Measurements from ENCODE around the gene DNAH2. TPM values are rescaled to one million over a fixed set of nuclear protein-coding genes. Genes with fewer than 3 reads are reported as not detected.

The DNAH2 gene, protein sequence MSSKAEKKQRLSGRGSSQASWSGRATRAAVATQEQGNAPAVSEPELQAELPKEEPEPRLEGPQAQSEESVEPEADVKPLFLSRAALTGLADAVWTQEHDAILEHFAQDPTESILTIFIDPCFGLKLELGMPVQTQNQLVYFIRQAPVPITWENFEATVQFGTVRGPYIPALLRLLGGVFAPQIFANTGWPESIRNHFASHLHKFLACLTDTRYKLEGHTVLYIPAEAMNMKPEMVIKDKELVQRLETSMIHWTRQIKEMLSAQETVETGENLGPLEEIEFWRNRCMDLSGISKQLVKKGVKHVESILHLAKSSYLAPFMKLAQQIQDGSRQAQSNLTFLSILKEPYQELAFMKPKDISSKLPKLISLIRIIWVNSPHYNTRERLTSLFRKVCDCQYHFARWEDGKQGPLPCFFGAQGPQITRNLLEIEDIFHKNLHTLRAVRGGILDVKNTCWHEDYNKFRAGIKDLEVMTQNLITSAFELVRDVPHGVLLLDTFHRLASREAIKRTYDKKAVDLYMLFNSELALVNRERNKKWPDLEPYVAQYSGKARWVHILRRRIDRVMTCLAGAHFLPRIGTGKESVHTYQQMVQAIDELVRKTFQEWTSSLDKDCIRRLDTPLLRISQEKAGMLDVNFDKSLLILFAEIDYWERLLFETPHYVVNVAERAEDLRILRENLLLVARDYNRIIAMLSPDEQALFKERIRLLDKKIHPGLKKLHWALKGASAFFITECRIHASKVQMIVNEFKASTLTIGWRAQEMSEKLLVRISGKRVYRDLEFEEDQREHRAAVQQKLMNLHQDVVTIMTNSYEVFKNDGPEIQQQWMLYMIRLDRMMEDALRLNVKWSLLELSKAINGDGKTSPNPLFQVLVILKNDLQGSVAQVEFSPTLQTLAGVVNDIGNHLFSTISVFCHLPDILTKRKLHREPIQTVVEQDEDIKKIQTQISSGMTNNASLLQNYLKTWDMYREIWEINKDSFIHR (N-terminal part only)
- polyA plus RNA-seq (2013, experiment 1 of 2; ENCODE audit: insufficient read length): 0.07 TPM
- polyA plus RNA-seq (2013, experiment 2 of 2; ENCODE audit: insufficient read length): 0.17 TPM

DNA sequence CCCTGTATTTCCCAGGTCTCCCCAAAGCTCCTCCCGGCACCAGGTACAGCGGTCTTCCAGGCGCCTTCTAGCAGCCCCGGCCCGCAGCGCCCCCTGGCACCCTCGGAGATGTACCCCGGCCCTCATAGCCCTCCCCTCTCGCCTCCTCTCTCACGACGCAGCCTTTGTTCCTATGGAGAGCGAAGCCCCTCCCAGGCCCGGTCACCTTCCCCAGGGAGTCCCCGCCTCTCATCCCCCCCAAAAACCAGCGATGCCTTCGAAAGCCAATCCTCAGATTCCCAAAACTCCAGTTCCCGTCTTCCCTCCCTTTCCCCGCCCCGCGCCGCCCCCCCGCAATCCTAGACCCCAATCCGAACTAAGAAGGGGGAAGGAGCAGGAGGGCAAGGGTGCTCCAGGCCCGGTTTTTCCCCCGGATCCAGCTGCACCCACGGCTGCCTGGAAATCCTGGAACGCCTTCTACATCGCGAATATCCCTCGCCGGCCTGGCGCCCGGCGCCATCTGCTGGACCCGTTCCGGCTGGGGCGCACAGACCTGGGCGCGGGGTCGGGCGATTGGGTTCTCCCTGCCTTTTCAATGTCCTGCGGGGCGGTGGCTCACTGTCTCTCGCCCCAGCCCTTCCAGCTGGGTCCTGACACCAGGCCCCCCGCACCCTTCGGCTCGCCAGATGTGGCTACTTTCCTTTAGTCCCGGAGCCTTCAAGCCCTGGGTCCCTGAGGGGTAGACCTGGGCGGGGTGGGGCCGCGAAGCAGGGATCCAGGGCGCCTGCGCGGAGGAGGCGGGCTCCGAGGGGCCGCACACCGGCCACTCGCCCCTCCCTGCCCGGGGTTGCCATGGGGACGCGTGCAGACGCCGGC, at the start of gene DNAH2:
Gene DNAH2, plus strand, starts transcription at position 844 of the 855 bp plus-strand sequence. CDS start 1,991 bp downstream, outside the sequence.
- DNase-seq: peak; percentile 97

DNA sequence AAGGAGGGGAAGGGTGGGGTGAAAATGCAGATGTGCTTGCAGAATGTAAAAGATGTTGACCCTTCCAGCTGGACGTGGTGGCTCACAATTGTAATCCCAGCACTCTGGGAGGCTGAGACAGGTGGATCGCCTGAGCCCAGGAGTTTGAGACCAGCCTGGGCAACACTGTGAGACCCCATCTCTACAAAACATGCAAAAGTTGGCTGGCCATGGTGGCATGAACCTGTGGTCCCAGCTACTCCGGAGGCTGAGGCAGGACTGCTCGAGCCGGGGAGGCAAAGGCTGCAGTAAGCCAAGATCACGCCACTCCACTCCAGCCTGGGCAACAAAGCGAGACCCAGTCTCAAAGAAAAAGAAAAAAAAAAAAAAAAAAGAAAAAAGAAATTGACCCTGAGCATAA, 49.1 kb upstream of the DNAH2 start:
- no peak for DNase-seq

DNA sequence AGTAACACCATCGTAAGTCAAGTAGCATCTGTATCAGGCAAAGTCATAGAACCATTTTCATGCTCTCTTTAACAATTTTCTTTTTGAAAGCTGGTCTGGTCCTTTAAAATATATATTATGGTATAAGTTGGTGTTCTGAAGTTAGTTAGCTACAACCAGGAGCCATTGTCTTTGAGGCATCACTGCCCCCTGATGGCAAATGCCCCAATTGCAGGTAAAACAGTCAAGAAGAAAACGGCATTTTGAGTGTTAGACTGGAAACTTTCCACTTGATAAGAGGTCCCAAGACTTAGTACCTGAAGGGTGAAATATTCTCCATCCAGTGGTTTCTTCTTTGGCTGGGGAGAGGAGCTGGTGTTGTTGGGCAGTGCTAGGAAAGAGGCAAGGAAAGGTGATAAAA, 44.3 kb upstream of the DNAH2 start:
- DNase-seq: no peak

DNA sequence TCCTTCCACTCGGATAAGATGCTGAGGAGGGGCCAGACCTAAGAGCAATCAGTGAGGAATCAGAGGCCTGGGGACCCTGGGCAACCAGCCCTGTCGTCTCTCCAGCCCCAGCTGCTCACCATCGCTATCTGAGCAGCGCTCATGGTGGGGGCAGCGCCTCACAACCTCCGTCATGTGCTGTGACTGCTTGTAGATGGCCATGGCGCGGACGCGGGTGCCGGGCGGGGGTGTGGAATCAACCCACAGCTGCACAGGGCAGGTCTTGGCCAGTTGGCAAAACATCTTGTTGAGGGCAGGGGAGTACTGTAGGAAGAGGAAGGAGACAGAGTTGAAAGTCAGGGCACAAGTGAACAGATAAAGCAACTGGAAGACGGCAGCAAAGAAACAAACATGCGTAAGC, 42.6 kb upstream of the DNAH2 start:
- no peak for DNase-seq

DNA sequence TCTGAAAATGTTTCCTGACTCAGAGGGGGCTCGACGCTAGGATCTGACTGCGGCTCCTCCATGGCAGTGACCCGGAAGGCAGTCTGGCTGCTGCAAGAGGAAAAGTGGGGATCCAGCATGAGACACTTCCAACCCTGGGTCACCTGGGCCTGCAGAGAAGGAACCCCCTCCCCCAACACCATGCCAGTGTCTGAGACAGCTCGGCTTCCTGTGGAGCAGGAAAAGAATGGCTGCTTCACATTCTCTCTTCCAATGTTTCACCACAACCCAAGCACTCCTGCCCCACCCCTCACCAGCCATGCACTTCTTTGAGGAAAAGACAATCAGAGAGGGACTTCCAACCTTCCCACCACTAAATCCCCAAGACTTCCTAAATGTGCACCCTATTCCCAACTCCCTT, 41.0 kb upstream of the DNAH2 start:
- no peak for DNase-seq

DNA sequence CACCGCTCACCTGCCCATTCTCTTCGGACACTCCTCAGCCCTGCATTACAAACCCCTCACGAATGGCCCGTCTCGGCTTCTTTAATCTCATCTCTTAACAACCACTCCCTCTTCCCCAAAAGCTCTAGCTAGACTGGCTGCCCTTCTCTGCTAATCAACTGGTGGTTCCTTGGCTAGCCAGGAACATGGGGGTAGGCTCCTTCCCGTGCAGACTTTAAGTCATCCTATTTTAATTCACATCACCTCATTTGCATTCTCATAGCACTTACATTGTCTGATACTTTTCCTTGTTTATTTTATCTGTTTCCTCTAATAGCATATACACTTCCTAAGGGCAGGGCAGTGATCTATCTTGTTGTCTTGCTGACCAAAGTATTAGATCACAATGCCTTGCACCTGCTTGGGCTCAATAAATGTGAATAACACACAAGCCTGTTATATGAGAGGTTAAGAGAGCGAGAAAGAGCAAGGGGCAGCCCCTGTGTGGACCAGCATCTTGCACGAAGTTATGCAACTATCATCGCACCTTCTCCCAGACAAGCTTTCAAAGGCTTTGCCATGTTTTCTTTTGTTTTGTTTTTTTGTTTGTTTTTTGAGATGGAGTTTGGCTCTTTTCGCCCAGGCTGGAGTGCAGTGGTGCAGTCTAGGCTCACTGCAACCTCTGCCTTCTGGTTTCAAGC, 40.0 kb upstream of the DNAH2 start:
- no peak for DNase-seq

DNA sequence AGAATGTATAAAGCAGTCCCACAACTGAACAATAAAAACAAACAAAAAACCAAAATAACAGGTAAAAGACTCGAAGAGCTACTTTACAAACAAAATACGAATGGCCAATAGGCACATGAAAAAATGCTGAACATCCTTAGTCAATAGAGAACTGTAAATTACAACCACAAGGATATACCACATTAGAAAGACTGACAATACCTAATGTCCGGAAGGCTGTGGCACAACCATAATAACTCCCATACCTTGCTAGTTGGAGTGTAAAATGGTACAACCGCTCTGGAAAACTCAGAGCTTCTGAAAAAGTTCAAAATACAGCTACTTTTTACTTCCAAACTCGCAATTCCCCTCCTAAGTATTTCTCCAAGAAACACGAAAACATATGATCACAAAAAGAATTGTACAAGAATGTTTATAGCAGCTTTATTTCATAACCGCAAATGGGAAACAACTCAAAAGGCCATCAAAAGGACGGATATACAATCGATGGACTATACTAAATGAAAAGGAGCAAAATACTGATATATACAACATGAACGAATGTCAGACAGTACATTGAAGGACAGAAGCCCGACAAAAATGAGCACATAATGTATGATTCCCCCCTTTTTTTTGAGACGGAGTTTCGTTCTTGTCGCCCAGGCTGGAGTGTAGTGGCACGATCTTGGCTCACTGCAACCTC, 32.6 kb upstream of the DNAH2 start:
- no peak for DNase-seq

DNA sequence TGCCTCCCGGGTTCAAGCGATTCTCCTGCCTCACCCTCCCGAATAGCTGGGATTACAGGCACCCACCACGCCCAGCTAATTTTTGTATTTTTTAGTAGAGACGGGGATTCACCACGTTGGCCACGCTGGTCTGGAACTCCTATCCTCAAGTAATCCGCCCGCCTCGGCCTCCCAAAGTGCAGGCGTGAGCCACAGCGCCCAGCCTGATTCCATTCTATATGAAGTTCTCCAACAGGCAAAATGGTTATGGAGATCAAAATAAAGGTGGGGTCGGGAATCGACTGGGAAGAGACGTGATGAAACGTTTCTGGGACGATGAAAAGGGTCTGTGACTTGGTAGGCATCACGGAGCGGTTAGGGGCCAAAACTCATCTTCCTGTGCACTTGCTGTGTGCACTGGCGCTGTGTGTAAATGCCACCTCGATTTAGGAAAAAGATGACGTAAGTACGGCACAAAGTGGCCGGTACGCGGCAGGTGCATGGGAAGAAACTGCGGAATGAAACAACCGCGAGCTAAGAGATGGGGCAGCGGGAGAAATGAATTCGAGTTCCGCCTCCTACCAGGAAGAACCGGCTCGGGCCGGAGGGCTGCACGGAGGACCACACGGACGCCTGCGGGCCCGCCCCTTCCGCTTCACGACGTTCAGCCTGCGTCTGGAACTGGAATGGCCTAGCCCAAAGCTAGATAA, 31.9 kb upstream of the DNAH2 start:
- DNase-seq: peak; percentile 94

DNA sequence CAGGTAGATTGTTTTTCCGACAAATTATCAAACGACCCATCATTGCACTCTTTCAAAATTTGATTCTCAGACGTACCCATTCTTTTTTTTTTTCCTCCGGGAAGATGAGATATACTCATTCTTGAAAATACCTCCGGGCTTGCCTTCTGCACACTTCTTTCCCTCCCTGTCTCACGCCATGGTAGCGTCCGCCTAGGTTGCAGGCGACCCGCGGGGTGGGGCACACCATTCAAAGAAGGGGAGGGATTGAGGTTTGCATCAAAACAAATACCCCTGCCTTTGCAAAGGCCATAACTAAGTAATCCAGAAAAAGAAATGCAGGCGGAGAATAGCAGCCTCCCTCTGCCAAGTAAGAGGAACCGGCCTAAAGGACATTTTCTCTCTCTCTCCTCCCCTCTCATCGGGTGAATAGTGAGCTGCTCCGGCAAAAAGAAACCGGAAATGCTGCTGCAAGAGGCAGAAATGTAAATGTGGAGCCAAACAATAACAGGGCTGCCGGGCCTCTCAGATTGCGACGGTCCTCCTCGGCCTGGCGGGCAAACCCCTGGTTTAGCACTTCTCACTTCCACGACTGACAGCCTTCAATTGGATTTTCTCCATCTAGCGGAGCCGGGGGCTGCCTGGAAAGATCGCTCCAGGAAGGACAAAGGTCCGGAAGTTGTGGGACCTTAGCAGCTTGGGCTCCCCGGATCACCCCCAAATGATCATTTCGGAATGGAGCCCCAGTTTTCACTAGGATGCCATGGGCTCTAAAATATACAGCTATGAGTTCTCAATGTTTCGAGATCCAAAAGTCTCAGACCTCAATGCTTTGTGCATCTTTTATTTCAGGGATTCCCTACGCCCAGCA, 31.1 kb upstream of the DNAH2 start:
- DNase-seq: peak; percentile 88

DNA sequence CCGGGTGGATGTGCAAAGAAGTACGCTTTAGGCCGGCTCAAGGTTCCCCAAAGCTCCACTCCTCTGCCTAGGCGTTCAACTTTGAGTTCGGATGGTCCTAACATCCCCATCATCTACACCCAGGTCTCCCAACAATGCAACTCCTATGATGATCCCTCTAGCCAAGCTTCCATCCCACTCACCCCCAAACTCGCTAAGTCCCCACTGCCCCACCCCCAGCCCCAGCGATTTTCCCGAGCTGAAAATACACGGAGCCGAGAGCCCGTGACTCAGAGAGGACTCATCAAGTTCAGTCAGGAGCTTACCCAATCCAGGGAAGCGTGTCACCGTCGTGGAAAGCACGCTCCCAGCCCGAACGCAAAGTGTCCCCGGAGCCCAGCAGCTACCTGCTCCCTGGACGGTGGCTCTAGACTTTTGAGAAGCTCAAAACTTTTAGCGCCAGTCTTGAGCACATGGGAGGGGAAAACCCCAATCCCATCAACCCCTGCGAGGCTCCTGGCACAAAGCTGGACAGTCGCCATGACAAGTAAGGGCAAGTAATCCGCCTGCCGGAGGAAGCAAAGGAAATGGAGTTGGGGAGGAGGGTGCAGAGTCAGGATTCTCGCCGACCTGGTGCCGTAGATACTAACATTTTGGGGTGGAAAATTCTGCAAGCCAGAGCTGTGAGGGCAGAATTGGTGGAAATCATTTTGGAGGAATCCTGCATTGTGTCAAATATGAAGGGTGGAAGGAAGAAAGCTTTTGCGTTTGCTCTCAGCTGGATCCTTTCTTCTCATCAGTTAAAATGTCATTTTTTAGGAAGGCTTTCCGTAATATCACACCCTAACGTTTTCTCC, 30.3 kb upstream of the DNAH2 start, which contains the start of gene TP53:
Gene TP53, minus strand, starts transcription at position 419 of the 836 bp plus-strand sequence. CDS start 10,896 bp downstream, outside the sequence.
- peak; percentile 96 for DNase-seq

DNA sequence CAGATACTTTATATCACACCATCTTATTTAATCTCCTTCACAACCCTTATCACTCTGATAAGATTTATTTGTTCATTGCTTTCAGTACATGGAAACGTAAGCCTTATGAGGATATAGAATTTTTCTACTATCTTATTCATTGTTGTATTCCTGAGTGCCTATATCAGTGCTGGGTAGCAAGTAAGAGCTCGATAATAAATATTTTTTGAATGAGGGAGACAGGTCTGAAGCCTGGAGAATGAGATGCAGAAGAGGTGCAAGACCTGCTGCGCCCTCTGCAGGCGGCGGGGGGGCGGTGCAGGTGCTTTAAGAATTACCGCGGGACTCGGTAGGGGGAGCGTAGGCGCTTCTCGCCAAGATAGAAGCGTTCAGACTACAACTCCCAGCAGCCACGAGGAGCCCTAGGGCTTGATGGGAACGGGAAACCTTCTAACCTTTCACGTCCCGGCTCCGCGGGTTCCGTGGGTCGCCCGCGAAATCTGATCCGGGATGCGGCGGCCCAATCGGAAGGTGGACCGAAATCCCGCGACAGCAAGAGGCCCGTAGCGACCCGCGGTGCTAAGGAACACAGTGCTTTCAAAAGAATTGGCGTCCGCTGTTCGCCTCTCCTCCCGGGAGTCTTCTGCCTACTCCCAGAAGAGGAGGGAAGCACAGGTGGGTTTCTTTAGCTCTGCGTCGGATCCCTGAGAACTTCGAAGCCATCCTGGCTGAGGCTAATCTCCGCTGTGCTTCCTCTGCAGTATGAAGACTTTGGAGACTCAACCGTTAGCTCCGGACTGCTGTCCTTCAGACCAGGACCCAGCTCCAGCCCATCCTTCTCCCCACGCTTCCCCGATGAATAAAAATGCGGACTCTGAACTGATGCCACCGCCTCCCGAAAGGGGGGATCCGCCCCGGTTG, 29.4 kb upstream of the DNAH2 start, which contains the start of gene WRAP53:
Gene WRAP53, plus strand, starts transcription at position 570 of the 900 bp plus-strand sequence. Its CDS starts 172 bp downstream, at position 742.
- DNase-seq: peak; percentile 99

DNA sequence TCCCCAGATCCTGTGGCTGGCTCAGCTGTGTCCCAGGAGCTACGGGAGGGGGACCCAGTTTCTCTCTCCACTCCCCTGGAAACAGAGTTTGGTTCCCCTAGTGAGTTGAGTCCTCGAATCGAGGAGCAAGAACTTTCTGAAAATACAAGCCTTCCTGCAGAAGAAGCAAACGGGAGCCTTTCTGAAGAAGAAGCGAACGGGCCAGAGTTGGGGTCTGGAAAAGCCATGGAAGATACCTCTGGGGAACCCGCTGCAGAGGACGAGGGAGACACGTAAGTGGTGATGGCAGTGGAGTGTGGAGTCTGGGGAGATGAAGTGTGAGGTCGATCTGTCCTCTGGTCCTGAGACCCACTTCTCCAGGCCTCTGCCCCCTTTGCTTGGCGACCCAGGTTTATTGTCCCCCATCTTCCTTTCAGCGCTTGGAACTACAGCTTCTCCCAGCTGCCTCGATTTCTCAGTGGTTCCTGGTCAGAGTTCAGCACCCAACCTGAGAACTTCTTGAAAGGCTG, 28.7 kb upstream of the DNAH2 start:
- DNase-seq: no peak

DNA sequence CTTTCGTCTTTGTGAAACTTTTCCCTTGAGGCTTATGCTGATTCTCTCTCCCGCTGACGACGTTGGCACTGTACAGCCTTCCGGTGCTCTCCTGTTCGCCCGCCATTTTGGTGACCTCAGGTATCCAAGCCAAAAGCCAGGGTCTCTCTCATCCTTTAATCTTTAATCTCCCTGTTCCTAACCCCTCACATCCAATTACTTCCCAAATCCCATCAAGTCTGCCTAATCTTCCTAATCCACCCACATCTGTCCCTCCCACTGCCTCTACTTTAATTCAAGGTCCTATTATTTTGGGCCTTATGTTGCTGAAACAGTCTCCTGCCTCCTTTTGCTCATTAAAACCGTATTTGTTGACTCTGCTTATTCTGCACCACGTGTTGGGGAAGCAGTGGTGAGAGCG, 22.0 kb upstream of the DNAH2 start:
- DNase-seq: no peak

DNA sequence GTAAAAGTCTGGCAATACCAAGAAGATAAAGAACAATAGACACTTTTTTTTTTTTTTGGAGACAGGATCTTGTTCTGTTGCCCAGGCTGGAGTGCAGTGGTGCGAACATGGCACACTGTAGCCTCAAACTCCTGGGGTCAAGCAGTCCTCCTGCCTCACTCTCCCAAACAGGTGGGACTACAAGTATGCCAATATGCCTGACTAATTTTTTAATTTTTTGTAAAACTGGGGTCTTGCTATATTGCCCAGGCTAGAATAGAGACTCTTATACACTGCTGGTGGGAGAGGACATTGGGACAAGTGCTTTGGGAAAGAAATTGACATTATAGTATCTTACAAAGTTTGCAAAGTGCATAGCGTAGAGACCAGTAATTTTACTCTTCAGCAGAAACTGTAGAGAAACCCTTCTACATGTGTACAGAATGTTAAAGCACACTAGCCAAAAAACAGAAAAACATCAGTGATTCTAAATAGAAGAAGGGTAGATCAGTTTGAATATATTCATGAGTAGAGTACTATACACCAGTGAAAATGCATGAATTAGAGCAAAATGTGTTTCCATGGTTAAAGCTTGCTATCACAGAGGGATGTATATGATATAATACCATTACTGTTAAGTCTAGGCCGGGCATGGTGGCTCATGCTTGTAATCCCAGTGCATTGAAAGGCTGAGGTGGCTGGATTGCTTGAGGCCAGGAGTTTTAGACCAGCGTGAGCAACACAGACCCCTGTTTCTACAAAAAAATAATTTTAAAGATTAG, 19.5 kb upstream of the DNAH2 start:
- DNase-seq: no peak

DNA sequence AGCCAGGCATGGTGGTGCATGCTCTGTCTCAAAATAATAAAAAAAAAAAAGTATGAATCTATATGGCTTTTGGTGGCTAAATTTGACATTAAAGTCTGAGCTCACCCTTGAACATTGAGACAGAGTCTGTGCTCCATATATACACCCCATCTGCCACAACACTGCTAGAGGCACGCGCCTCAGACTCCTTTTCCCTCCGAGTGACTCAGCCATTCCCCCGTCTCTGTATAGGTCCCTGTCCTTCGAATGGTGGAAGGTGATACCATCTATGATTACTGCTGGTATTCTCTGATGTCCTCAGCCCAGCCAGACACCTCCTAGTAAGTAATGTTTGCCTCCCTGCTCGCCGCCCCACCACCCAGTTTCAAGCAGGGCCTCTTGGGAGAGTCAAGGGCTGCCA, 17.0 kb upstream of the DNAH2 start:
- no peak for DNase-seq

DNA sequence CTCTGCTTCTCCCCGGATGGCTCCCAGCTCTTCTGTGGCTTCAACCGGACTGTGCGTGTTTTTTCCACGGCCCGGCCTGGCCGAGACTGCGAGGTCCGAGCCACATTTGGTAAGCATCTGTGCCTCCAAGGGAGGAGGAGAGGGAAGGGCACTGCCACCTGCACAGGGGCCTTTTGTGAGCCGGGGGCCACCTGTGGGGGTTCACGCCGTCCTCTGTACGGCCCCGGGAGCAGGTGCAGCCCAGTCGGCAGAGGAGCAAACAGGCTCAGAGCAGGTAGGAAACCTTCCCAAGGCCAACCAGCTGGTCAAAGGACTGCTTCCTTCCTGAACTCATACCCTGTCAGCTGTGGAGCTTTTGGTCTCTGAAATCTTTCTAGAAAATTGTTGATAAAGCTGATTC, 15.9 kb upstream of the DNAH2 start:
- no peak for DNase-seq

Data from fibroblast of skin of scalp (primary cell).